Measurements from ENCODE around the gene NPHP4.
"Not testable (repeated sequence)": the region's sequence is repeated elsewhere in the genome, so short reads cannot be mapped to it uniquely, and the experiment has no call there.

The NPHP4 gene

DNA sequence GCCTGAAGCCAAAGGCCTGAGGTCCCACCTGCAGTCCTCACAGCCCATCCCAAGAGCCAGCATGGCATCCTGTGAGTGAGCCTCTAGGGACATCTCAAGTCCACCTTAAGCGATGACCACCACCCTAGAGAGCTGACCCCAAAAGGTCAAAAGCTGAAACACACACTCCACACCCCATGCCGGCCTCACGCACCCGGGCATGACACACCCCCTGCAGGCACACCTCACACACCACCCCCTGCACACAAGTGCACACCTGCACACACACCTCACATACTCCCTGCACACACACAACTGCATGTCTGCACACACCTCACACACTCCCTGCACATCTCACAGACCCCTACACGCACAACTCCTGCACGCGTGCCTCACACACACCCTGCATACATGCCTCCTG is 118.7 kb downstream of the NPHP4 start:
- no peak for ATAC-seq

DNA sequence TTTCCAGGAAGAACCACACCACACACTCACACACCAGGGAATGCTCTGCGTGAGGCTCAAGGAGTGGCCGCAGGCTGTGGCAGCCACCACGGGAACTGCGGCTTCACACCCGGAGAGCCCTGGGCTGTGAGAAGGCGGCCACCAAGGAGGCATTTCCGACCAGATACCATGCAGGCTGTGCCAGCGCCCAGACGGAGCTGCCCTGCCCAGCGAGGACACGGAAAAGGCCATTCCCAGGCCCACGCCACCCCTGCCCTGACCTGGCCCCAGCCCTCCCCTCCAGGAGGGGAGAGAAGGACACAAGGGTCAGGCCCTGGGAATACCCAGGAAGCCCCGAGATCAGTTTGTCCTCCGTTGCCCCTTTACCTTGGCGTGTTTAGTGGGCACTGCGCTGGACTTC is 119.3 kb downstream of the NPHP4 start:
- ATAC-seq: no peak

DNA sequence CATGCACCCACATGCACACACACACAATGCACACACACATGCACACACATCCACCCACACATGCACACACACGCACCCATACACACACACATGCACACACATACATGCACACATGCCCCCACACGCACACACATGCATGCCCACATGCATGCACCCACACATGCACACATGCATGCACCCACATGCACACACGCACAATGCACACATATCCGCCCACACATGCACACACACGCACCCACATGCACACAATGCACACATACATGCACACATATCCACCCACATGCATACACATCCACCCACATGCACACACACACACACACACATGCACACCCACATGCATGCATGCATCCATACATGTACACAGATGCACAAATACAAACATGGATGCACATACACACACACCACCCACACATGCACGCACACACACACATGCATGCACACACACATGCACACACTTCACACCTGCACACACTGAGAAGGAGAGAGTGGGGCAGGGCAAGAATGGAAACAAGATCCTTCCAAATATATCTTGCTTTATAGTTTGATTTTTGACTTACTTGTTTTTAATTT is 123.2 kb downstream of the NPHP4 start:
- no peak for ATAC-seq

DNA sequence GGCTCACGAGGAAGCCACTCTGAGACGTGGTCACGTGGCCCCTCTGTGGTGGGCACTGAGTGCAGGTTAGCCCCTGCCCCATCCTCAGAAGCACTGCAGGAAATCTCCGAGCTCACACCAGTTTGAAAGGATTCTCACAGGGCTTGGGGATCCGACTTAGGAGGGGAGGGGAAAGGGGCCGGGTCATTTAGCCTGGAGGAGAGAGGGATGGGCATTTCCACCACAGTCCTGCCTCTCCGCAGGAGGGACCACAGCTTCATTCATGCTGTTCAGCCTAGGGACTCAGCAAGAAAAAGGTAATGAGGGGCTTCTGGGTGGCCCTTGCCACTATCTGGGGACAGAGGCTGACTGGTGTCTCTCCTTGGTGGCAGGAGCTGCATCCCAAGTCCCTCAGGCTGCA is 126.5 kb downstream of the NPHP4 start:
- ATAC-seq: no peak

DNA sequence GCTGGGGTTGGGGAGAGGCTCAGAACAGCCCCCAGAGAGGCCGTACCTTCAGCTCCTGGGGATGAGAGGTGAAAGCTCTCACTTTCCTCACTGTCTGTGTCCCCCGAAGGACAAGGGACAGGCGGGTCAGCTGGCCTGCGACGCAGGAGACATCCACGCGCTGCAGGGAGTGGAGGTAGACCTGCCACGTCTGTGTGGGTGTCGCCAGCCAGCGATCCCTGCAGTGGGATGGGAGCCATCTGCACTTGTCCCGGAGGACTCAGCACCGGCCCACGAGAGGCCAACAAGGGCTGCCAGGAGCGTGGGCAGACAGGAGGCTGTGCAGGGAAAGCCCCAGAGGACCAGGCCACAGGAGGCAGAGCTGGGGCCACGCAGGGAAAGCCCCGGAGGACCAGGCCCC is 127.2 kb downstream of the NPHP4 start:
- ATAC-seq: no peak

DNA sequence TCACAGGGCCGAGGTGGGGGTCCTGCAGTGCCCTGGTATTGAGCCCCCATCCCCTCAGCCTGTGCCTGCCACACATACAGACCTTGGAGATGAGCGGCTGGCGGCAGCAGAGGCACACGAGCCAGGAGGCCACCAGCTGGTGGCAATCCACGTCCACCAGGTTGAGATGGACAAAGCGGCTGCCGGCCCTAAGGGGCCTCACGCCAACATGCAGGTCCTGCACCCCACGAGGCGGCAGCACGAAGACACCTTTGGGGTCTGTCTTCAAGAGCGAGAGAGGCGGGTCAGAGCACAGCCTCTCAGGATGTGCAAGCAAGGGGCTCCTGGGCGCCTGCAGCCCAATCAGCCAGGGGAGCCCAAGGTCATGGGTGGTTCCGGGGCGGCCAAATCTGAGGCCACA is 128.0 kb downstream of the NPHP4 start:
- ATAC-seq: no peak

DNA sequence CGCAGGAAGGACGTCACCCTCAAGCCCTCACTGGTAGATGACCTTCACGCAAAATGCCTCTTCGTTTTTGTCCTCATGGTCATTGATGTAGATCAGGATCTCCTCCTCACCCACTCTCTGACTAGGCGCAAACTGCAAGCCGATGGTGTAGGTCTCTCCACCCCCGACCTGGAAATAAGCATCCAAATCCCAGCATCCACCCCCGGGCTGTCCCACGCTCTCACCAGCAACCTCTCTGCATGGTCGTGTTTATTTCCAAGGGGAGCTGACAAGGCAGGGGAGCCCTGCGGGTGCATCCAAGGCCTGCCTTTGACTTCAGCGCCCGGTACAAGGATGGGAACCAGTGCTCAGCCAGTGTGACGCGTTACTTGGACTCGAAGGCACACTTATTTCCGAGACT is 129.0 kb downstream of the NPHP4 start:
- ATAC-seq: no peak

DNA sequence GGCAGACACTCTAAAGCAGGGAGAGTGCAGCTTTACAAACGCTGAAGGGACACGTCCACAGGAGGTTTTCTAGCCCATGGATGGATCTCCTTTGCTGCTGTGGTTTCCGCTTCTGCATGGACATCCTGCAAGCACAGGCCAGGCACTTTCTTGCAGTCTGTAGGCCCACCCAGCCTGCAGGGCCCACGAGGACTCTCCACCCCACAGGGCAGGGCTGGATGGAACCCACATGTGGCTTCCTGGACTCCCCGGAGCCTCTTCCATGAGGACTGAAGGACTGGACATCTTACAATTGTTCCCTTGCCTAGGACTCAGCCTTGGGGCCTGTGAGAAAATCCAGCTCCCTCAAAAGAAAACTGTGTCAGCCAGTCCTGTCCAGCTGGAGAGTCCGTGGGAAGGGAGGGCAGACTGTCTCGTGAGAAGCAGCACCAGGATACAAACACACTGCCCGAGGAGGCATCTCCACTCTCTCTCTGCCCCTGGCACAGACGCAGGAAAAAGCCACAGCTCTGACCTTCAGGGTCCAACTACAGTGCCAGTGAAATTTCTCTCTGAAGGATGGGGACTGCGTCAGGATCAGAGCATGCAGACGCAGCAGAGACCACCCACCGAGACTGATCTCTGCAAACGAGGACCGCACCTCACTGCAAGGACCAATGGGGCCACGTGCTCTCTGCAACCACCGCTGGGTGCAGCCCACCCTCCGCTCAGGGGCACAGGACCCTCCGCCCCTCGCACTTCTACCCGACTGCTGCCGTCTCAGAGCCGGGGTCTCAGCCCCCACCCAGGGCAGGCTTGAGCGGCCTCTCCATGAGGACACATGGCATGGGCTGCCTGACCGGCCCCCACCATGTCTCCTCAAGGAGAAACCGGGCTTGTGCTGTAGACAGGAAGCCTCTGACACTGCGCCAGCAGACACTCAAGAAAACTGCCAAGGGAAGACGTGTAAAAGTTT is 130.1 kb downstream of the NPHP4 start:
- ATAC-seq: no peak

DNA sequence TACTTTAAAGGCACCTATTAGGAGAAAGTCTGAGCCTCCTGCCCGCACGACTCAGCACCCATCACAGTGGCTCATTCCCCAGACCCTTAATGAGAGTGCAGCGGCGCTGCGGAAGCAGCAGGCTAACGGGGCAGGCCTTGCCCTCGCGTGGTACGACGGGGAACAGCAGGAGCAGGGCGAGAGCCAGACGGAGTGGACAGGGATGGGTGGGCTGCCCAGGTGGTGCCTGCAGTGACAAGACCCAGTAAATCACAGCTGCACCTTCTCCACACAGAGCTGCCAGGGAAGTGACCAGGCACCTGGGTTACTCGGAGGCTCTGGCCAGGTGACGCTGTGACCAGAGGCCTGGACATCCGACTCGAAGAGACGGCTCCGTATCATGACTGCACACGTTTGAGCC is 131.9 kb downstream of the NPHP4 start:
- ATAC-seq: no peak

DNA sequence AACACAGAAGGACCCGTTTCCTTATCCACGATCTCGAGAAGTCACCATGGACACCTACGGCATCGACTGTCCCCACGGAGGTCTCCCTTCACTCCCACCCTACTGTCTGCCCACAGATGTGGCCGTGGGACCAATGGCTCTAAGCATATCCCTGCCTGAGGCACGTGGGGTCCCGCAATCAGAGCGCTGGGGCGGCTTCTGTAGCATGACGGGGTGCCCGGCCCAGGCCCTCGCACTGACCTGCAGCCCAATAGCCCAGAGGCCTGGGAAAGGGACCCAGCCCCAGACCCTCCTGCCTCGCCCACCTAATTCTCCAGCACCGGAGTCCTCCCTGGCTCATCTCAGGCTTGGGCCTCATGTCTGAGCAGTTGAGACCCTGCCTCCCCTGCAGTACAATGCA is 132.5 kb downstream of the NPHP4 start:
- no peak for ATAC-seq

DNA sequence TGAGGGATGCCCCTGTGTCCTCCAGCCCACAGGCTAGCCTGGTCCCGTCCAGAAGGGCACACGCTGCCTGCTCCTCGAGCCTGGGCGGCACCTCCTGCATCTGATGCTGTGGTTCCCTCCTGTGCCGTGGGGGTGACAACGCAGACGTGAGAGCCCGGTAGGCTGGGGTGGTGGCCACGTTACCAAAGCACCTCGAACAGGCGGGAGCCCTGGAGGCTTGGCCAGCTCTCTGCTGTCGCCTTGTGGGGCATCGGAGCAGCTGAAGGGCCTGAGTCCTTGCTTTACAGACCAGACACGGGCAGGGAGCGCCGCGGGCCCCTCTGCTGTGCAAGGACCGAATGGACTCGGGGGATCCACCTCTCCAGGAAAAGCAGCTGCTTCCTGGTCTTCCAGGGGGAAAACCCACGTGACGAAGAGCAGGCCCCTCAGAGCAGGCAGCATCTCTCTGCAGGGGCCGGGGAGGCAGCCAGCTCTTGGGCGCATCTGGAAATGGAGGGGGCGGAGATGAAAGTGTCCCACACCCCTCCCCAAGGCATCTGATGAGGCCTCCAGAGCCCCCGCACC is 133.3 kb downstream of the NPHP4 start:
- ATAC-seq: no peak

DNA sequence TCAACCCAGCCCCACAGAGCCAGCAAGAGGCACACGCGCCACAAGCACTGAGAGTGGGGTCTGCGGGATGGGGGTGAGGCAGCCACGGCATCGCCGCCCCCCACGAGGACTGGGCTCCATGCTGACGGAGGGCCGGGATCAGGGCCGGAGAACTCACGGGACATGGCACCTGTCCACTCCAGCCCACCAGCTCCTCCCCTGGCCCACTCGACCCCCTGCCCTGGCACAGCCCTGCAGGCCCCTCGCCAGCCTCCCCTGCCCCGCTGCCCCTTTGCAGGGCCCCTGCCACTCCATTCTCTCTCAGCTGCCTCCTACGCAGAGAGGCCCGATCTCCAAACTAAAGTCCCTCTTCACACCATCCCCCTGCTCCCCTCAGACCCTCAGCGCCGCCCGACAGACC is 134.0 kb downstream of the NPHP4 start:
- ATAC-seq: no peak

DNA sequence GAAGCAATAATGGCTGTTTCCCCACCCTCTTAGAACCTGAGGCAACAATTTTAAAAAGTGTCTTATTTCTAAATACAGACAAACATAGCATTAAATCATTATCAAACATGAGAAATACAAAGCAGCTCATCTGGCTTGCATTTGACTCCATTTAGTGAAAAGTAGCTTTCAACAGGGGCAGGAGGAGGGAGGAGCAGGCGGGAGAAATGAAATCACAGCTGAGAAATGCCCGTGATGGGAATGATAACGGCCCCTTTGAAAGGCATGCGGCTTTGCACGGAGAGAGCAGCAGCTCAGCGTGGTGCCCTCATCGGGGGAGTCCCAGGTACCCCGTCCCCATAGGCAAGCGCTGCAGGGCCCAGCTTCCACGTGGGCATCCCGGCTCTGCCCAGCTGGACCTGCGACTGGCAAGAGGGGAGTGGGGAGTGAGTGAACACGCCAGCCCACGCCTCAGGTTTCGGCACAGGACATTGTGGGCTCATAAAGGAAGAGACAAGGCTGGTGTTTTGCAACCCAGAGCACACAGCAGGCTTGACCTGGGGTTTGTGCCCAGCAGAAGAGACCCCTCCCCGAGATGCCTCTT is 134.6 kb downstream of the NPHP4 start:
- no peak for ATAC-seq

DNA sequence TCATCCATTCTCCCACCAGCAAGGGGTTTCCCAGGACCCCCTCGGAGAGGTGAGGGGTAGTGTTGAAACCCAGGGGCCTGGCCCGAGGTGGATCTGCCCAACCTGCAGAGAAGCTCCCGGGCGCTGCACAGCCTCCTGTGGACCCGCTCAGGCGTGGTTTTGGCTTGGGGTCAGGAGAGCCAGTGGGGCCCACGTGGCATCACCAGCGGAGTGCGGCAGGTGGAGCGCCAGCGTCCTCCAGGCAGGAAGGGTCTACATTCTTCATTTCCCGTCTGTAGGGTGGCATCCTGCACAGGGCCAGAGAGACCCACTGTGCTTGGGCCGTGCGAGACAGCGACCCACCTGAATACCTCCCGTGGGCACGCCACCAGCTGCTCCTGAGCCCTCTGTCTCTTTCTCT is 135.2 kb downstream of the NPHP4 start:
- ATAC-seq: no peak

DNA sequence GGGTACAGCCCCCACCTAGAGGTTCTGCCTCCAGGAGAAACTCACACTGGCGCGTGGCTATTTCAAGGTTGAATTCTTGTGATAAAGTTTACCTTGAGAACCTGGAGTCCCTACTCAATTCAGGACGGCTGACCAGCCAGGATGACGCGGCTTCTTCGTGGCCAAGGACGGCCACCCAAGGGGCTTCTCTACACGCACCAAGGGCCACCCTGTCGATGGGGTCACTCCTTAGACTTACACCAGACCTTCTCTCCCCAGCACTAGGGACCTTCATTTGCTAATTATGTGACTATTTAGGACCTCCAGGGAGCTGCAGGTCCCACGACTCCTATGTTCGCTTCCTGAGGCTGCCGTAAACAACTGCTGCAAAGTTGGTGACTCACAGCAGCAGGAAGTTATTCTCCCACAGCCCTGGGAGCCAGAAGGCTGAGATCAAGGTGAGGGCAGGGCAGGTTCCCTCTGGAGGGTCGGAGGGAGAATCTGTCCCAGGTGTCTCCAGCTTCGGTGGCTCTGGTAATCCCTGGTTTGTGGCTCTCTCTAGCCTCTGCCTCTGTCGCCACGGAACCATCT is 135.9 kb downstream of the NPHP4 start:
- no peak for ATAC-seq

DNA sequence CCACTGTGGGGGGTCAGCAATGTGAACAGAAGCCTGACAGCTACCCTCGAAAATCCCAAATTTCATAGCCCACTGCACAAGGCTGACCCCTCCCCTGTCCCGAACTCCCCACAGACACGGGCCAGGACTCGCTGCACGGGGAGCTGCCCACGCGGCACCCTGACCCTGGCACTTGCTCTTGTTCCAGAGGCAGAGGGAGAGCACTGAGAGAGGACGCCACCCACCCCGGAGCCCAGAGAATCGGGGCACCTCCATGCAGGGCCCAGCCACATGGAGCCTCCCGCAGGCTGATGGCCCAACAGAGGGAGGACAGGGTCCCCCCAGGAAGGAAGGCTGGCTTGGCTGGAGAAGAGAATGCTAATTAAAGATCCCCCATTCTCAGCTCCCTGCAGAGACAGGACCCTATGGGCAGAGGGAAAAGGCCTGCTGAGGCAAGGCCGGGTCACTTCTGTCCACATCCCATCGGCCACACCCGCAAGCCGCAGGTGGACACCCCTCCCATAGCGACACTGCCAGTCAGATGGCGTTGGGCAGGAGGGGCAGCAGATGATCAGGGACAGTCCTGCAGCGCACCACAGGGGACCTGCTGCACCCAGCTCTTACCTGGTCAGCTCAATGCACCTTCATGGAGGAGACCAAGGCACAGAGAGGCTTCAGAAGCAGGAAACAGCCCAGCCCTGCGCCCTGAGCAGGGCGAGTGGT is 136.9 kb downstream of the NPHP4 start:
- ATAC-seq: no peak

DNA sequence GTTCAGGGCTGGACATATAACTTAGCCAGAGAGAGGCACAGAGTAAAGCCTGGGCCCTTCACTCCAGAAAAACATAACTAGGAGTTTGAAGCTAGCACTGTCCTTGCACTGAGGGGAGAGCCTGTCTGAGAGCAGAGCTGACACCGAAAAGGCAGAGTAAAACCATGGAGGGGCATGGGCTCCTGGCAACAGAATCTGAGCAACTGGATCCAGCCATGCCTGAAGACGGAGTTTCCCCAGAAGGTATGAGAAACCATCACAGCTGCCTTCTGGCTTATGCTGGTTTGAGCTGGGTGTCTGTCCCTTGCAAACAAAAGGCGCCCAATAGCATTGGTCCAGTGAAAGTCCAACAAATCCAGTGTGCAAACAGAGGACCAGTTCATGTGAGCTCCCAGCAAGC is 137.5 kb downstream of the NPHP4 start:
- no peak for ATAC-seq

DNA sequence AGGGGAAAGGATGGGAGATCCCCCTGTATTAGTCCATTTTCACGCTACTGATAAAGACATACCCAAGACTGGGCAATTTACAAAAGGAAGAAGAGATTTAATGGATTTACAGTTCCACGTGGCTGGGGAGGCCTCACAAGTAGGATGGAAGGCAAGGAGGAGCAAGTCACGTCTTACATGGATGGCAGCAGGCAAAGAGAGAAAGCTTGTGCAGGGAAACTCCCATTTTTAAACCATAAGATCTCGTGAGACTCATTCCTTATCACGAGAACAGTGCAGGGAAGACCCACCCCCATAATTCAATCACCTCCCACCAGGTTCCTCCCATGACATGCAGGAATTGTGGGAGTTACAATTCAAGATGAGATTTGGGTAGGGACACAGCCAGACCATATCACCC is 138.4 kb downstream of the NPHP4 start:
- ATAC-seq: not testable (repeated sequence)

DNA sequence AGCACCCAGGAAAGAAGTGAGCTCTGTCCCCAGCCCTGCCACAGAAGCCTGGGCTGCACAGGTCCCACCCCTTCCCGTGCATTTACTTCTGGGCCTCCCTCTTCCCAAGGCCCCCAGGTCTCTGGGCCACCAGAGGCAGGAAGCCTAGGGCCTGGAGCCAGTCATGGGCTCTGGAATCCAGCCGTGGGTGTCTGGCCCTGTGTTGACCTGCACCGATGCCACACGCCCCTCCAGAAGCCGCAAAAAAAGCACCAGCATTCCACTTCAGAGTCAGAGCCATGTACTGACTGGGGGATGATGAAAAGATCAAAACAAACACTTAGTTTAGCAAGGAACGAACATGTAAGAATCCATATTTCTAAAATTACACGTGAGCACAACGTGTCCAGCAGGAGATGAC is 141.7 kb downstream of the NPHP4 start:
- no peak for ATAC-seq

DNA sequence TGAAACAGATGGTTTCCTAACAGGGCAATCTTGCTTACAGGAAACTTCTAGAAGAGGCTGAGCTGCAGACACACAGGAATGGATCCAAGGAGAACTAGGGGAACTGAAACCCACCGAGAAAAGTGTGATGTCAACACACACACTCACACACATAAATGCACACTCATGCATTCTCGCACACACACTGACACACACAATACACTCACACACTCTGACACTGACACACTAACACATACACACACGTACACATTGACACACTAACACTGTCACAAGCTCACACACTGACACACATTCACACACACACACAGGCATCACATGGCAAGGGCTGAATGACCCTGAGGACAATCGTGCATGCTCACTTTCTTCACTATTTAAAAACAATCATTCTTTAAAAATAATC is 142.7 kb downstream of the NPHP4 start:
- no peak for ATAC-seq

DNA sequence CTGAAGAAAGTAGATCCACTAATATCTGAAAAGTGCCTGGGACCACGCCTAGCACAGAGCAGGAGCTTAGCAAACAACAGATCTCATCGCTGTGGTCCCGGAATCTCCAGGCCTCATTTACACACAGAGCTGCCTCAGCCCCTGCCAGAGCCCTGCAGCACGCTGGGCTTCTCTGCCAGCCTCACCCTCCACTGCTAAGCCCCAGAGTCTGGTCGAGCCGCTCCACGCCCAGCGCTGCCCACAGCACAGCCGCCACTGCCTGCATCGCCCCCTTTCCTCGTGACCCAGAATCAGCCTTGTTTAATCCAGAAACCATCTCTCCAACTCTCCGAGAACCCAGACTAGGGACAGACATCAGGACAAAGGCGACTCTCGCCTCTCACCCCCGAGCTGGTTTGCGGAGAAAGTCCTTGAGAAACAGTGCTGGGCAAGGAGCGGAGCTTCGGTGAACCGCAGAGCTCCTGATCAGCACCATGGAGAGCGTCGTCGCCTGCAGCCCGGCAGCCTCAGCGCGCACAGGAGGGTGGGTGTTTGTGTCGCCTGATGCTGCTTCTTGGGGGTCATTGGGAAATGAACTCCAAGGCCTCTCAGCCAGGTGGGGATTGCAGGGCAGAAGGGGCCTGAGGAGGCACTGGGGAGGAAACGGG is 145.1 kb downstream of the NPHP4 start:
- no peak for ATAC-seq

DNA sequence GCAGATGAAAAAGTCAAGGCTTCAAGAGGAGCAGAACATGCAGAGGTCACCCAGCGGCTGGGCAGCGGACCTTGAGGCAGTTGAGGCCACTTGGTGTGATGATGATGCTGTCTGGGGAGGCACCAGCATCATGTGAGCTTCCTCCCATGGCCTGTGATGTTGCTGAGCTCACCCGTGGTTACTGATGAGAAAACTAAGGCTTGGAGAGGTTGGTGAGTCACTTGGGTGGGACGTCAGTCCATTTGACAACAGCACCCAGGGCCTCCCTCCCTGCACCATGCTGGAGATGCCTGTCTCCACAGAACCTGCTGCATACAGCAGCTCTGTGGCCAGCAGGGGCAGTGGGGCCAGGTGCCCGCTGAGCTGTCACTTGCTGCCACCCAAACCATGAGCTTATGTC is 146.8 kb downstream of the NPHP4 start:
- no peak for ATAC-seq

All from activated CD4-positive, CD25-positive, alpha-beta regulatory T cell treated with anti-CD3 and anti-CD28 coated beads, Interleukin-2, amount 50 U/mL, for 24 hours (primary cell).